Right lobe of liver (tissue), 6 donors: Measurements from ENCODE around the gene KRTAP5-6. TPM values are rescaled to one million over a fixed set of nuclear protein-coding genes. Genes with fewer than 3 reads are reported as not detected.

Experiments used
- ATAC-seq, 4 donors: fragments of 200-7000 bp; cut with Tn5 transposase; one replicate each; pipeline ENCODE4 v1.9.1; 2020; ENCODE audit warnings: mild to moderate bottlenecking in 4 of 4, moderate library complexity in 4 of 4
- DNase-seq, 3 donors: peaks; one replicate each; pipeline ENCODE4 v3.0.0-alpha.2; 2020
- H3K27ac ChIP-seq, 3 donors: fragments of 200-600 bp; one replicate each; pipeline ENCODE4 v1.8.0; 2022
- H3K27me3 ChIP-seq, 2 donors: fragments of 200-600 bp; one replicate each; pipeline ENCODE4 v1.8.0; 2022
- H3K36me3 ChIP-seq, 4 donors: fragments of 200-600 bp; sonication (generic) in 1 of 4; one replicate each; pipeline versions ENCODE4 v1.5.1 to v1.8.0; 2017 to 2022; ENCODE audit warnings: control low read depth in 1 of 4
- H3K4me1 ChIP-seq, 4 donors: fragments of 200-600 bp; sonication (generic) in 1 of 4; one replicate each; pipeline versions ENCODE4 v1.5.1 to v1.8.0; 2017 to 2022; ENCODE audit warnings: control low read depth in 1 of 4
- H3K4me3 ChIP-seq, 3 donors: fragments of 200-600 bp; one replicate each; pipeline ENCODE4 v1.8.0; 2022
- H3K9me3 ChIP-seq, 4 donors: fragments of 200-600 bp; sonication (generic) in 1 of 4; one replicate each; pipeline versions ENCODE4 v1.5.1 to v1.8.0; 2017 to 2022; ENCODE audit warnings: control low read depth in 1 of 4
- POLR2A ChIP-seq: fragments of 450-650 bp; IDR thresholded peaks from one replicate; pipeline ENCODE4 v1.6.1; 2017; ENCODE audit warnings: antibody characterized with exemption, mild to moderate bottlenecking
- WGBS: methylation state at CpG from one replicate; pipeline ENCODE4 v1.1.6; 2018; ENCODE audit warnings: low coverage, low lambda C conversion rate; ENCODE audit not compliant: insufficient coverage; ENCODE audit errors: missing lambda C conversion rate; 5-methylcytosine and 5-hydroxymethylcytosine counted together
- intact Hi-C, 2 donors: fragments of 100-400 bp; cut with DNase I; formaldehyde crosslinking; loops; one replicate each; pipeline versions ENCODE4 v1.11.2 to v1.14.1; 2022
- total RNA-seq, 6 experiments: library from RNA; depleted of rRNA in 2 of 6; stranded (reverse); fragments of >200 nt in 2 of 6; fragmentation: NEBNext Ultra II Directional in 3 of 6; extraction: Animal tissue kit (Norgen Biotek cat#: 25700) in 3 of 6; gene quantifications; one replicate each; pipeline versions ENCODE4 v1.1.0 to v1.2.4, GENCODE V29; 2016 to 2023
- TF ChIP-seq, protein P1 (sequence below), 4 donors: fragments of 200-600 bp in 3 of 4; fragments of 450-650 bp in 1 of 4; IDR thresholded peaks; one replicate each; pipeline versions ENCODE4 v1.5.1 to v1.8.0; 2016 to 2022; ENCODE audit warnings: antibody characterized with exemption in 4 of 4, mild to moderate bottlenecking in 2 of 4
- donor health status: DM: no; HTN: yes; CAD: no.
- donor health status: DM: no; HTN: no; CAD: no.
- donor health status: DM: no; HTN: no; CAD: no.
- donor health status: DM: no; HTN: yes; CAD: no.
- donor health status: DM: no; HTN: yes; CAD: no.

Gene KRTAP5-6
- total RNA-seq, 6 experiments from 2014 or later = 0.79 to 1.5 (median 1.2) TPM; not detected in 1

DNA sequence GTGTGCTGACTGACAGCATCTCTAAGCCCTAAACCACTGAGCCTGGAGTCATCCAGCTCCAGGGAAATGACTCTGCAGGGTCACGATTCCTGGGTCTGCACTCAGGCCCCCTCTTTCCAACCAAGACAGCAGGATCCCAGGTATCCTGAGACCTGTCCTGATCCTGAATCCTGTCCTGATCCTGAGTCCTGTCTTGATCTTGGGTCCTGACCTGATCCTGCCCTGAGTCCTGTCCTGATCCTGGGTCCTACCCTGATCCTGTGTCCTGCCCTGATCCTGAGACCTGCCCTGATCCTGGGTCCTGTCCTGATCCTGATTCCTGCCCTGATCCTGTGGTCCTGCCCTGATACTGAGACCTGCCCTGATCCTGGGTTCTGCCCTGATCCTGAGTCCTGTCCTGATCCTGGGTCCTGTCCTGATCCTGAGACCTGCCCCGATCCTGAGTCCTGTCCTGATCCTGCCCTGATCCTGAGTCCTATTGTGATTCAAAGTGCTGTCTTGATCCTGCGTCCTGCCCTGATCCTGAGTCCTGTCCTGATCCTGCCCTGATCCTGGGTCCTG is 1.4 kb upstream of the KRTAP5-6 start:
- H3K9me3 ChIP-seq = no peaks in the 10 kb centered on the region
- H3K4me3 ChIP-seq = no peak overlapping the region
- ATAC-seq (no peak), DNase-seq (peak in 1 of 3 donors; percentile 37)
- intact Hi-C loops = loop anchor here (2.0 to 5.0 kb wide), 2 partner anchors 132 to 137 kb away; no protein-coding TSS in a partner anchor
- 82% methylated on average over 2 of the region's 3 CpGs for WGBS
- H3K4me1 ChIP-seq = peaks cover 0 to 35% (median 18%) of the 10 kb centered on the region in 4 donors
- H3K27me3 ChIP-seq = no peaks in the 10 kb centered on the region
- no peak overlapping the region for H3K27ac ChIP-seq
- TF ChIP-seq POLR2A = no peak
- TF ChIP-seq, protein P1, sequence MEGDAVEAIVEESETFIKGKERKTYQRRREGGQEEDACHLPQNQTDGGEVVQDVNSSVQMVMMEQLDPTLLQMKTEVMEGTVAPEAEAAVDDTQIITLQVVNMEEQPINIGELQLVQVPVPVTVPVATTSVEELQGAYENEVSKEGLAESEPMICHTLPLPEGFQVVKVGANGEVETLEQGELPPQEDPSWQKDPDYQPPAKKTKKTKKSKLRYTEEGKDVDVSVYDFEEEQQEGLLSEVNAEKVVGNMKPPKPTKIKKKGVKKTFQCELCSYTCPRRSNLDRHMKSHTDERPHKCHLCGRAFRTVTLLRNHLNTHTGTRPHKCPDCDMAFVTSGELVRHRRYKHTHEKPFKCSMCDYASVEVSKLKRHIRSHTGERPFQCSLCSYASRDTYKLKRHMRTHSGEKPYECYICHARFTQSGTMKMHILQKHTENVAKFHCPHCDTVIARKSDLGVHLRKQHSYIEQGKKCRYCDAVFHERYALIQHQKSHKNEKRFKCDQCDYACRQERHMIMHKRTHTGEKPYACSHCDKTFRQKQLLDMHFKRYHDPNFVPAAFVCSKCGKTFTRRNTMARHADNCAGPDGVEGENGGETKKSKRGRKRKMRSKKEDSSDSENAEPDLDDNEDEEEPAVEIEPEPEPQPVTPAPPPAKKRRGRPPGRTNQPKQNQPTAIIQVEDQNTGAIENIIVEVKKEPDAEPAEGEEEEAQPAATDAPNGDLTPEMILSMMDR (IDR thresholded peaks at IDR 0.05) = no peak
- H3K36me3 ChIP-seq = no peaks in the 10 kb centered on the region

DNA sequence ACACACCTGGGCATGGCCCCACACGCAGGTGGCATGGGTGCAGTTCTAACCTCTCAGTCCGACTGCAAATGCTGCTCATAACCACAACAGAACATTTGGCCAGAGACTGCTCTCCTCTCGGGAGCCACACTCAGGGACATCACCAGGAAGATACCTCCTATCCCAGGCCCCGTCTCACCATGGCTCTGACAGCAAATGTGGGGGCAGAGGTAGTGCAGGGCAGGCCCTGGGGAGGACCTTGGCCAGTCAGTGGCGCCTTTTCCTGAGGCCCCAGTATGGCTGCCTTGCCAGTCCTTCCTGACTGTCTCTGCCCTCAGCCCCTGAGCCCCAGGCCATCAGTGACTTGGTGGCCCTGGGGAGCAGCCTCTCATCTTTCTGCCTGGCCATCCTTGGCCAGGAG is 2.8 kb downstream of the KRTAP5-6 start:
- intact Hi-C loops = loop anchor here in 1 of 2 donors (5.0 kb wide), 1 partner anchor 128 kb away; no protein-coding TSS in a partner anchor
- no CpG with 5 or more reads among the region's 5 CpGs for WGBS
- TF ChIP-seq, protein P1 (IDR thresholded peaks at IDR 0.05) = no peak
- TF ChIP-seq POLR2A = no peak
- no peak overlapping the region for H3K4me3 ChIP-seq
- DNase-seq (no peak), ATAC-seq (no peak)
- H3K9me3 ChIP-seq = no peaks in the 10 kb centered on the region
- no peaks in the 10 kb centered on the region for H3K36me3 ChIP-seq
- no peak overlapping the region for H3K27ac ChIP-seq
- no peaks in the 10 kb centered on the region for H3K27me3 ChIP-seq
- H3K4me1 ChIP-seq = no peaks in the 10 kb centered on the region

DNA sequence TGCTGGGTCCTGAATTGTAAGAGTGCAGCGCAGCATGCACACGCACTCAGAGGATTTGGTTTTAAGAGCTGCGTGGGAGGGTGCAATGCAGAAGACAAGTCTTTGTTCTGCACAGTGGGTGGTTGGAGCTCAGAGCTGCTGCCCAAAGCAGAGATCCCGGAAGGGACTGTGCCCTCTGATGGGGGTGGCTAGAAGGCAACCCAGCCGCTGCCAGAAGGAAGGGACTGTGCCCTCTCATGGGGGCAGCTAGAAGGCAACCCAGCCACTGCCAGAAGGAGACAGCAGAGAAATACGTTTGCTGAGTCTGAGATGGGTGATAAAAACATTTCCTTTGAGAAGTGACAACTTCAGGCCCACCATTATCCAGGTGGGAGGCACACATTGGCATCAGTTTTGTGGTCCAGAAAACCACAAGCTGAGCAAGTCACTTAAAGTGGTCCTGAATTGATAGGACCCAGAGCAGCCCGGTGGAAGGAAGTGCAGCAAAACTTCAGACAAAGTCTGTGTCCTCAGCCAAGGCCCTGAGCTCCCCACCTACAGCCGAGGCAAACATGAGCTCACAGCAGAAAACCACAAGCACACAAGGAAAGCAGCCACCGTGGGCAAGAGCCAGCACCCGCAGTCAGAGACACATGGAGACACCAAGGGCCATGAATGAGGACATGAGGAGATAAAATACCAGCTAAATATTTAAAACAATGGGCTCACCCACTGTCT is 4.3 kb downstream of the KRTAP5-6 start:
- H3K27me3 ChIP-seq = no peaks in the 10 kb centered on the region
- H3K4me3 ChIP-seq = no peak overlapping the region
- H3K9me3 ChIP-seq = no peaks in the 10 kb centered on the region
- ATAC-seq (no peak), DNase-seq (peak in 1 of 3 donors; percentile 23)
- intact Hi-C loops = no loop called here
- no peak for TF ChIP-seq POLR2A
- no peaks in the 10 kb centered on the region for H3K36me3 ChIP-seq
- H3K27ac ChIP-seq = no peak overlapping the region
- 78% methylated on average over 8 of the region's 10 CpGs for WGBS
- no peaks in the 10 kb centered on the region for H3K4me1 ChIP-seq

DNA sequence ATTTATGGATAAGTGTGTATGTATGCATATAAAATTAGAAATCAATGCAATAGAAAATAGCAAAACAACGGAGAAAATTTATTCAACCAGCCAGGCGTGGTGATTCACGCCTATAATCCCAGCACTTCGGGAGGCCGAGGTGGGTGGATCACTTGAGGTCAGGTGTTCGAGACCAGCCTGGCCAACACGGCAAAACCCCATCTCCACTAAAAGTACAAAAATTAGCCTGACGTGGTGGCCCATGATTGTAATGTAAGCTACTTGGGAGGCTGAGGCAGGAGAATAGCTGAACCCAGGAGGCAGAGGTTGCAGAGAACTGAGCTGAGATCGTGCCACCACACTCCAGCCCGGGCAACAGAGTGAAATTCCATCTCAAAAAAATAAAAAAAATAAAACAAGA is 5.5 kb downstream of the KRTAP5-6 start:
- no peak for ATAC-seq
- no peaks in the 10 kb centered on the region for H3K36me3 ChIP-seq
- H3K4me3 ChIP-seq = no peak overlapping the region
- H3K4me1 ChIP-seq = no peaks in the 10 kb centered on the region
- no peaks in the 10 kb centered on the region for H3K9me3 ChIP-seq
- TF ChIP-seq, protein P1 (IDR thresholded peaks at IDR 0.05) = no peak
- TF ChIP-seq POLR2A = no peak
- H3K27ac ChIP-seq = no peak overlapping the region
- intact Hi-C loops = no loop called here
- H3K27me3 ChIP-seq = no peaks in the 10 kb centered on the region
- DNase-seq = peak in 1 of 3 donors; percentile 5
- 86% methylated on average over 8 of the region's 10 CpGs for WGBS

DNA sequence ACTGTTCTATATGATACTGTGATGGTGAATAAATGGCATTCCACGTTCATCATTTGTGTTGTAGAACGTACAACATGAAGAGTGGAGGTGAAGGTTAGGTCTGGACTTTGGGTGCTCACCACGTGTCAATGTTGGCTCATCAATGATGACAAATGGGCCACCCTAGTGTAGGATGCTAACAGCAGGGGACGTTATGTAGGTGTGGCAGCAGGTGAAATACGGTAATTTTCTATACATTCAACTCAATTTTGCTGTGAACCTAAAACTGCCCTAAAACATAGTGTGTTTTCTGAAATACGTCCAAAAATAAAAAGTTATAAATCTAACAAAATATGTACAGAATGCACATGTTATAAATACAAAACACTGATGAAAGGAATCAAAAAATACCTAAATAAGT is 6.2 kb downstream of the KRTAP5-6 start:
- intact Hi-C loops = no loop called here
- Histone ChIP-seq H3K4me1 (no peaks in the 10 kb centered on the region), H3K4me3 (no peak overlapping the region), H3K36me3 (no peaks in the 10 kb centered on the region), H3K9me3 (no peaks in the 10 kb centered on the region), H3K27ac (no peak overlapping the region), H3K27me3 (no peaks in the 10 kb centered on the region)
- no peak for ATAC-seq
- TF ChIP-seq POLR2A = no peak
- TF ChIP-seq, protein P1 (IDR thresholded peaks at IDR 0.05) = no peak
- 78% methylated on average over 5 of the region's 6 CpGs for WGBS
- peak in 1 of 3 donors; percentile 2 for DNase-seq
